ENCODE results near the gene CCDC93. TPM values are rescaled to one million over a fixed set of nuclear protein-coding genes. Genes with fewer than 3 reads are reported as not detected.

Gene CCDC93
- total RNA-seq, 1 donor: 40.5 TPM

- H2AFZ ChIP-seq (ENCODE audit: low read length): no peak overlapping the region
Observed at GRCh38 chr2:118055512-118056164, 41.8 kb upstream of the CCDC93 start.

GRCh38 chr2:118054213-118055008, 40.5 kb upstream of the CCDC93 start:
- no peaks in the 10 kb centered on the region for H3K36me3 ChIP-seq (ENCODE audit: insufficient read depth, low read length)
- no peak for TF ChIP-seq CTCF (IDR thresholded peaks at IDR 0.05; ENCODE audit: extremely low read depth, low read depth, low read length)
- H2AFZ ChIP-seq (ENCODE audit: low read length): no peak overlapping the region
- H3K4me2 ChIP-seq (ENCODE audit: insufficient read depth, low read length): no peak overlapping the region
- H3K9me3 ChIP-seq (ENCODE audit: low read depth, low read length): no peaks in the 10 kb centered on the region
- peaks cover 9% of the 10 kb centered on the region for H3K4me1 ChIP-seq (ENCODE audit: insufficient read depth, low read length)
- no peaks in the 10 kb centered on the region for H4K20me1 ChIP-seq (ENCODE audit: insufficient read depth, low read length)
- H3K4me3 ChIP-seq (ENCODE audit: insufficient read depth, low read length): no peak overlapping the region
- H3K27me3 ChIP-seq (ENCODE audit: insufficient read depth, low read length): peaks cover 26% of the 10 kb centered on the region
- no peak for DNase-seq (ENCODE audit: insufficient read length, low spot score, missing footprints)
- H3K27ac ChIP-seq (ENCODE audit: low read depth, low read length): no peak overlapping the region
- no peaks in the 10 kb centered on the region for H3K79me2 ChIP-seq (ENCODE audit: insufficient read depth, low read length)

More at GRCh38 chr2:118055512-118056164, 41.8 kb upstream of the CCDC93 start:
- H3K36me3 ChIP-seq (ENCODE audit: insufficient read depth, low read length): no peaks in the 10 kb centered on the region
- no peak overlapping the region for H3K4me3 ChIP-seq (ENCODE audit: insufficient read depth, low read length)
- no peak for DNase-seq (ENCODE audit: insufficient read length, low spot score, missing footprints)
- peaks cover 15% of the 10 kb centered on the region for H3K4me1 ChIP-seq (ENCODE audit: insufficient read depth, low read length)
- H3K4me2 ChIP-seq (ENCODE audit: insufficient read depth, low read length): no peak overlapping the region
- H3K27me3 ChIP-seq (ENCODE audit: insufficient read depth, low read length): peaks cover 26% of the 10 kb centered on the region
- H3K79me2 ChIP-seq (ENCODE audit: insufficient read depth, low read length): no peaks in the 10 kb centered on the region
- no peaks in the 10 kb centered on the region for H3K9me3 ChIP-seq (ENCODE audit: low read depth, low read length)
- TF ChIP-seq CTCF (IDR thresholded peaks at IDR 0.05; ENCODE audit: extremely low read depth, low read depth, low read length): no peak
- H3K27ac ChIP-seq (ENCODE audit: low read depth, low read length): no peak overlapping the region
- H4K20me1 ChIP-seq (ENCODE audit: insufficient read depth, low read length): no peaks in the 10 kb centered on the region

GRCh38 chr2:118053681-118054080, 39.8 kb upstream of the CCDC93 start:
- Histone ChIP-seq H2AFZ (ENCODE audit: low read length) (no peak overlapping the region), H3K79me2 (ENCODE audit: insufficient read depth, low read length) (no peaks in the 10 kb centered on the region), H3K27ac (ENCODE audit: low read depth, low read length) (no peak overlapping the region), H3K4me2 (ENCODE audit: insufficient read depth, low read length) (no peak overlapping the region), H3K9me3 (ENCODE audit: low read depth, low read length) (no peaks in the 10 kb centered on the region), H4K20me1 (ENCODE audit: insufficient read depth, low read length) (no peaks in the 10 kb centered on the region), H3K4me3 (ENCODE audit: insufficient read depth, low read length) (no peak overlapping the region), H3K4me1 (ENCODE audit: insufficient read depth, low read length) (peaks cover 4% of the 10 kb centered on the region), H3K27me3 (ENCODE audit: insufficient read depth, low read length) (peaks cover 26% of the 10 kb centered on the region), H3K36me3 (ENCODE audit: insufficient read depth, low read length) (no peaks in the 10 kb centered on the region)
- no peak for DNase-seq (ENCODE audit: insufficient read length, low spot score, missing footprints)
- no peak for TF ChIP-seq CTCF (IDR thresholded peaks at IDR 0.05; ENCODE audit: extremely low read depth, low read depth, low read length)

GRCh38 chr2:118052474-118052873, 38.6 kb upstream of the CCDC93 start:
- no peak for TF ChIP-seq CTCF (IDR thresholded peaks at IDR 0.05; ENCODE audit: extremely low read depth, low read depth, low read length)
- DNase-seq (ENCODE audit: insufficient read length, low spot score, missing footprints): no peak
- H3K4me2 ChIP-seq (ENCODE audit: insufficient read depth, low read length): no peak overlapping the region
- H2AFZ ChIP-seq (ENCODE audit: low read length): no peak overlapping the region
- peaks cover 26% of the 10 kb centered on the region for H3K27me3 ChIP-seq (ENCODE audit: insufficient read depth, low read length)
- H3K4me3 ChIP-seq (ENCODE audit: insufficient read depth, low read length): no peak overlapping the region
- no peaks in the 10 kb centered on the region for H3K36me3 ChIP-seq (ENCODE audit: insufficient read depth, low read length)
- H3K79me2 ChIP-seq (ENCODE audit: insufficient read depth, low read length): no peaks in the 10 kb centered on the region
- H3K4me1 ChIP-seq (ENCODE audit: insufficient read depth, low read length): peaks cover 16% of the 10 kb centered on the region
- no peaks in the 10 kb centered on the region for H3K9me3 ChIP-seq (ENCODE audit: low read depth, low read length)
- no peak overlapping the region for H3K27ac ChIP-seq (ENCODE audit: low read depth, low read length)
- no peaks in the 10 kb centered on the region for H4K20me1 ChIP-seq (ENCODE audit: insufficient read depth, low read length)

Measured in osteoblast (primary cell).